HL-60 (cell line): ENCODE results near the gene SRSF8.

Experiments used
- CTCF ChIP-seq: IDR thresholded peaks from one replicate; pipeline ENCODE4 v1.5.1; 2011; ENCODE audit warnings: low read length, control low read depth, inconsistent platforms; ENCODE audit not compliant: insufficient read depth
- POLR2AphosphoS5 ChIP-seq: IDR thresholded peaks from 2 replicates; pipeline ENCODE4 v1.6.1; 2012; ENCODE audit warnings: low read depth

GRCh38 chr11:95081010-95081409 lies 14.3 kb downstream of the SRSF8 start:
- TF ChIP-seq CTCF (no peak), POLR2AphosphoS5 (no peak)
